ENCODE data around the gene LITAF. TPM values are rescaled to one million over a fixed set of nuclear protein-coding genes. Genes with fewer than 3 reads are reported as not detected.
"Not testable (repeated sequence)": the region's sequence is repeated elsewhere in the genome, so short reads cannot be mapped to it uniquely, and the experiment has no call there.

The LITAF gene
- total RNA-seq, 1 donor from 2014 or later = 170 TPM

GRCh38 chr16:11613381-11614303, 26.9 kb upstream of the LITAF start:
- peaks cover 5% of the 10 kb centered on the region for H3K27me3 Mint-ChIP-seq
- intact Hi-C loops (cut with micrococcal nuclease) = no loop called here
- no peak for DNase-seq
- H3K27ac Mint-ChIP-seq = no peak overlapping the region
- peaks cover 7% of the 10 kb centered on the region for H3K4me1 Mint-ChIP-seq
- H3K36me3 Mint-ChIP-seq (ENCODE audit: low read depth) = no peaks in the 10 kb centered on the region
- no peaks in the 10 kb centered on the region for H3K9me3 Mint-ChIP-seq
- H3K4me3 Mint-ChIP-seq = no peak overlapping the region

DNA sequence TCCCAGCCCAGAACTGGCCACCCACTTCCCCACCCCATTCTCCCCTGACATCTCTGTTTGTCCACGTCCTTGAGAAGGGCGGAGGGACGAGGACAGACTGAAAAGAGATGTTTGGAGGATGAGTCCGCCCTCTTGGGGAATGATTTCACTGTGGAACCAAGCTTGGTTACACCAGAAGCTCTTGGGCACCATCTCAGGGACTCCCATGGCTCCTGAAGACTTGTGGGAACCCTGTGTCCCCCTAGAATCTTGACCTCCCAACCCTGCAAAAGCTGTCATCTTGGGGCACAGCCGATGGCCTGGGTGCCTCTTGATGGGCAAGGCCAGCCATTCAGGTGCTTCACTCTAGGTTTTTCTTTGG, 25.9 kb upstream of the LITAF start:
- H3K4me3 Mint-ChIP-seq = no peak overlapping the region
- intact Hi-C loops (cut with micrococcal nuclease) = no loop called here

GRCh38 chr16:11611871-11612664, 25.3 kb upstream of the LITAF start:
- no peak overlapping the region for H3K4me3 Mint-ChIP-seq
- H3K4me1 Mint-ChIP-seq = peaks cover 3% of the 10 kb centered on the region
- H3K36me3 Mint-ChIP-seq (ENCODE audit: low read depth) = no peaks in the 10 kb centered on the region
- no peak overlapping the region for H3K27ac Mint-ChIP-seq
- no peak for DNase-seq
- H3K9me3 Mint-ChIP-seq = no peaks in the 10 kb centered on the region
- intact Hi-C loops (cut with micrococcal nuclease) = no loop called here
- H3K27me3 Mint-ChIP-seq = peaks cover 8% of the 10 kb centered on the region

More for the DNA sequence above, 25.9 kb upstream of the LITAF start:
- H3K9me3 Mint-ChIP-seq = no peaks in the 10 kb centered on the region
- peaks cover 3% of the 10 kb centered on the region for H3K4me1 Mint-ChIP-seq
- H3K27ac Mint-ChIP-seq = no peak overlapping the region
- H3K27me3 Mint-ChIP-seq = peaks cover 8% of the 10 kb centered on the region
- no peaks in the 10 kb centered on the region for H3K36me3 Mint-ChIP-seq (ENCODE audit: low read depth)
- no peak for DNase-seq

DNA sequence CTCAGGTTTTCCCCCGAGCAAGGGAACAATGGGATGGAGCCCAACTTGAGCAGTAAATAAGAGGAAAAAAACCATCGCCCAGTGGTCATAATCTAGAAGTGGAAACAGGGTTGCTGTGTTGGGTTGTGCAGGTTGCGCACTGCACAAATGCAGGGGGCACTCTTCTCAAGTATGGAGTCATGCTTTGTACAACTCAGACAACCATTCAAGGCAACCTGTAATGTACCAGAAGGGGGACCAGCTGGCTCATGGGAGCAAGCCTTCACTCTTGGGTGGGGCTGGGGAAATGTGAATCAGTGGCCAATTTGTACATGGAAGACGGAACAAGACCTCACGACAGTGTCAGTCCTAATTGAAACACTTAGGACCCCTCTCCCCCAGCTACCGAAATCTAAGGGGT, 23.9 kb upstream of the LITAF start:
- intact Hi-C loops (cut with micrococcal nuclease) = no loop called here
- H3K4me3 Mint-ChIP-seq = no peak overlapping the region
- H3K4me1 Mint-ChIP-seq = peaks cover 3% of the 10 kb centered on the region
- no peaks in the 10 kb centered on the region for H3K36me3 Mint-ChIP-seq (ENCODE audit: low read depth)
- peaks cover 8% of the 10 kb centered on the region for H3K27me3 Mint-ChIP-seq
- H3K27ac Mint-ChIP-seq = no peak overlapping the region
- no peak for DNase-seq
- no peaks in the 10 kb centered on the region for H3K9me3 Mint-ChIP-seq

DNA sequence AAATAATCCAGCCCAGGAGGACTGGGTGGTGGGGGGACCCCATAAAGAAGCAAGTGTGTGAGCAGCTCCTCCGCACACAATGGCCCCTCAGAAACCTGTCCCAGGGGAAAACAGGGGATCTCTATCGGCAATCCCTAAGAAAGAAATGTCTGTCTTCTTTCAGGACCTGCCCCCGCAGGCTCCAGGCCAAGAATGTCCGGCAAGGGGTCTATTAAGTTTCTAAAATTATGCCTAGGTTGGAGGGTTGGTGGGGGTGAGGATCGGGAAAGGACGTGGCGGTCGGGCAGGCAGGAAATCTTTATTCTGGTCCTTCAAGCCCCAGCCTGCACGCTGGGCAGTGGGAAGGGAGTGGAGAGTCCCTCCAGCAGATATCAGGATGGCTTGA, 23.4 kb upstream of the LITAF start:
- no peak for DNase-seq
- Mint-ChIP-seq H3K36me3 (ENCODE audit: low read depth) (no peaks in the 10 kb centered on the region), H3K27me3 (peaks cover 9% of the 10 kb centered on the region), H3K27ac (no peak overlapping the region), H3K4me1 (peaks cover 3% of the 10 kb centered on the region), H3K4me3 (no peak overlapping the region), H3K9me3 (no peaks in the 10 kb centered on the region)
- intact Hi-C loops (cut with micrococcal nuclease) = no loop called here

DNA sequence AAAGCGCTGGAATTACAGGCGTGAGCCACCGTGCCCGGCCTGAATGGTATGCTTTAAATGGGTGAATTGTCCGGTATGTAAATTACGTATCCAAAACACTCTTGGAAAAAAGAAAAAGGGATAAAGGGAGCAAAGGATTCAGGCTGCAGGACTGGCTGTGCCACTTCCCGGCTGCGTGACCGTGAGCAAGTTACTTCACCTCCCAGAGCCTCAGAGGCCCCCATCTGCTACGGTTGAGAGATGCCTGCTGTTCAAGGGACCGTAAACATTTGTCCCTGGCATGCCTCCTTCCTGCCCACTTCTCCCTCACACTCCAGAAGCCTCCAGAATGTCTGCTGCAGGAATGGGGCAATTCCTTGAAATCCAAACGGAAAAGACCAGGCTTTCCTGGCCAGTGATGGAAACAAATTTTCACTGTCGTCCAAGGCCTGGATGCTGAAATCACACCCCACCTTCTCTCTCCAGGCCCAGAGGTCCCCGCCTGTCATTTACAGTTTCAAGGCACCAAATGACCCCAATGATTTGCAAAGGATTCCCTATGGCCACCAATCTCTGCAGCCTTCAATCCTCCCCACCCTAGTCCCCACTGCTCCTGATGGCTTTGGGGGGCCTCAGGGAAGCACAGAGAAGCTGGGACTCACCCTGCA, 22.9 kb upstream of the LITAF start:
- Mint-ChIP-seq H3K4me3 (no peak overlapping the region), H3K27me3 (peaks cover 11% of the 10 kb centered on the region), H3K27ac (no peak overlapping the region), H3K36me3 (ENCODE audit: low read depth) (no peaks in the 10 kb centered on the region), H3K4me1 (peaks cover 3% of the 10 kb centered on the region), H3K9me3 (no peaks in the 10 kb centered on the region)
- no peak for DNase-seq
- intact Hi-C loops (cut with micrococcal nuclease) = no loop called here

GRCh38 chr16:11605891-11606290, 19.2 kb upstream of the LITAF start:
- Mint-ChIP-seq H3K4me3 (no peak overlapping the region), H3K27ac (no peak overlapping the region), H3K36me3 (ENCODE audit: low read depth) (no peaks in the 10 kb centered on the region), H3K27me3 (peaks cover 16% of the 10 kb centered on the region), H3K4me1 (no peaks in the 10 kb centered on the region), H3K9me3 (no peaks in the 10 kb centered on the region)
- intact Hi-C loops (cut with micrococcal nuclease) = no loop called here
- no peak for DNase-seq

GRCh38 chr16:11605564-11605886, 18.8 kb upstream of the LITAF start:
- Mint-ChIP-seq H3K27ac (no peak overlapping the region), H3K9me3 (no peaks in the 10 kb centered on the region)
- intact Hi-C loops (cut with micrococcal nuclease) = no loop called here

DNA sequence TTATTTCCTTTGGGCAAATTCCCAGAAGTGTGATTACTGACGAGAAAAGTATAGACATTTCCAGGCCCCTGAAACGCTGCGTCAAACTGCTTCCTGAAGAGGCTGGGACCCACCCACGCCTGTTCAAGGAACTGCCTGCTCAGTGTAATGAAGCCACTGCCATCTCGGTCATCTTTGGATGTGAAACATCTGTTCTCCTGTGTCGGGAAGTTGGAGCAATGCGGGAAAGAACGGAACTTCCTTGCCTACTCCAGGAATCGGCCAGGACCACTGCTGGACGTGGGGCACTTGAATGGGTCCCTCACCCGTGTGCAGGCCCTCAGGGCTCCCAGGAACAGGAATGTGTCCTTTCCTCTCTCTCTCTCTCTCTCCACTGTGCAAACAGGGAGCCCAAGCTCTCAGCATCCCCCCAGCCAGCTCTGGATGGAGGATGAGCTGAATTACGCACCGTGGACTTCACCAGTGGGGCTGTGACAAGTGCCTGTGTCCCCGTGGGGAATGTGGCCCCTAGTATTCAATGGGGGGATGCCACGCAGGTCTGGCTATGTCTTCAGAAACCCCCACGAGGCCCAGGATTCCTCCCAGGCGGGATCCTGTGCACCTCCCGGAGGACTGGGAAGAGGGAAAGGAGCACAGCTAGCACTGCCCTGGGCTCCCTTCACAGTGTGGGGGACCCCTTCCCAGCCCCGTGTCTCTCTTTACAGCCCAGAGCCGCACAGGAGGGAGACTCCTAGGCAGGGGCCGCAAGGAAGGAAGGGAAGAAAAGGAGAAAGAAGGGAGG, 18.3 kb upstream of the LITAF start:
- H3K27me3 Mint-ChIP-seq = peaks cover 11% of the 10 kb centered on the region
- no peak for DNase-seq
- no peak overlapping the region for H3K4me3 Mint-ChIP-seq
- H3K27ac Mint-ChIP-seq = no peak overlapping the region
- no peaks in the 10 kb centered on the region for H3K9me3 Mint-ChIP-seq
- H3K36me3 Mint-ChIP-seq (ENCODE audit: low read depth) = no peaks in the 10 kb centered on the region
- intact Hi-C loops (cut with micrococcal nuclease) = no loop called here
- H3K4me1 Mint-ChIP-seq = no peaks in the 10 kb centered on the region

More at GRCh38 chr16:11605564-11605886, 18.8 kb upstream of the LITAF start:
- Mint-ChIP-seq H3K27me3 (peaks cover 14% of the 10 kb centered on the region), H3K4me3 (no peak overlapping the region), H3K4me1 (no peaks in the 10 kb centered on the region), H3K36me3 (ENCODE audit: low read depth) (no peaks in the 10 kb centered on the region)
- DNase-seq = no peak

DNA sequence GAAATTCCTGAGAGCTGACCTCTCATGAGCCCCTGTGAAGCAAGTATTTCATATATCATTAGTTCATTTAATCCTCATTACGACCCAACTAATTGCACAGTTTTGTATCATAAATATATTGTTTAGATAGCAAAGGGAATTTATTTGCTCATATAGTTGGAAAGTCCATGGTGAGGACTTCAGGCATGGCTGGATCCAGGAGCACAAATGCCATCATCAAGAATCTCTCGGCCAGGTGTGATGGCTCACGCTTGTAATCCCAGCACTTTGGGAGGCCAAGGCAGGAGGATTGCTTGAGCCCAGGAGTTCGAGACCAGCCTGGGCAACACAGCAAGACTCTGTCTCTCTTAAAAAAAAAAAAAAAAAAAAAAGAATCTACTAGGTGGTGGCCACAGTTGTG, 17.6 kb upstream of the LITAF start:
- H3K27ac Mint-ChIP-seq; intact Hi-C loops (cut with micrococcal nuclease); DNase-seq; H3K4me3 Mint-ChIP-seq; H3K36me3 Mint-ChIP-seq (ENCODE audit: low read depth); H3K9me3 Mint-ChIP-seq; H3K4me1 Mint-ChIP-seq: not testable (repeated sequence)
- peaks cover 11% of the 10 kb centered on the region for H3K27me3 Mint-ChIP-seq

DNA sequence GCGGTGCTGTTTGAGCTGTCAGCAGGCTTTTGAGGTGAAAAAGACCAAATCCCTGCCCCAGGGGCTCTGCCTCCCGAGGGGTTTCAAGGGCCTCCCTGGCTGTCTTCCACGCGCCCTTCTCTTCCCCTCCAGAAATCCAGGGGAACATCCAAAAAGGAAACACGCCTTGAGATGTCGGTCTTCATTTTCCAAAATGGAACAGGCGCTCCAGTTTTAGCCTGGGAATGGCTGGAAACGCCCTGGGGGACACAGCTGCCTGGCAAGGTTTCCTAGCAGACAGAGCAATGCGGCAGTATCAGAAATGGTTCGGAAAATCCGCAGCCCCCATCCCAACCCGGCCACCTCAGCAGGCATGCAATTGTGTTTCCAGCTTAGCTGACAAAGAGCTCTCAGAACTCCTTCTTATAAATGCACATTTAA, 16.6 kb upstream of the LITAF start:
- H3K4me1 Mint-ChIP-seq = no peaks in the 10 kb centered on the region
- DNase-seq = no peak
- intact Hi-C loops (cut with micrococcal nuclease) = no loop called here
- H3K9me3 Mint-ChIP-seq = no peaks in the 10 kb centered on the region
- no peak overlapping the region for H3K27ac Mint-ChIP-seq
- H3K36me3 Mint-ChIP-seq (ENCODE audit: low read depth) = no peaks in the 10 kb centered on the region
- no peak overlapping the region for H3K4me3 Mint-ChIP-seq
- peaks cover 11% of the 10 kb centered on the region for H3K27me3 Mint-ChIP-seq

GRCh38 chr16:11602321-11602720, 15.6 kb upstream of the LITAF start:
- Mint-ChIP-seq H3K9me3 (no peaks in the 10 kb centered on the region), H3K27me3 (peaks cover 8% of the 10 kb centered on the region), H3K27ac (no peak overlapping the region), H3K36me3 (ENCODE audit: low read depth) (no peaks in the 10 kb centered on the region), H3K4me1 (peaks cover 4% of the 10 kb centered on the region), H3K4me3 (no peak overlapping the region)
- intact Hi-C loops (cut with micrococcal nuclease) = no loop called here
- DNase-seq = no peak

GRCh38 chr16:11601911-11602310, 15.2 kb upstream of the LITAF start:
- Mint-ChIP-seq H3K4me1 (peaks cover 7% of the 10 kb centered on the region), H3K27ac (no peak overlapping the region), H3K9me3 (no peaks in the 10 kb centered on the region), H3K27me3 (peaks cover 8% of the 10 kb centered on the region), H3K36me3 (ENCODE audit: low read depth) (no peaks in the 10 kb centered on the region), H3K4me3 (no peak overlapping the region)
- no peak for DNase-seq
- intact Hi-C loops (cut with micrococcal nuclease) = no loop called here

All from activated CD4-positive, alpha-beta T cell treated with anti-CD3 and anti-CD28 coated beads, Interleukin-2, amount 10 ng/mL, durations not matched to agents 24 days and 14 days (primary cell).